Heart right ventricle (tissue), 16 donors: ENCODE data around the gene EVC. TPM values are rescaled to one million over a fixed set of nuclear protein-coding genes. Genes with fewer than 3 reads are reported as not detected.

Source experiments
- ATAC-seq, 8 donors: fragments of 200-7000 bp; cut with Tn5 transposase; one replicate each; pipeline ENCODE4 v1.9.1; 2020; ENCODE audit warnings: mild to moderate bottlenecking in 8 of 8, moderate library complexity in 8 of 8, moderate number of reproducible peaks in 1 of 8
- DNase-seq, 2 donors: peaks; one replicate each; pipeline ENCODE4 v3.0.0-alpha.2; 2020
- H3K27ac ChIP-seq, 10 donors: fragments of 200-600 bp; sonication (generic) in 2 of 10; one replicate each; pipeline versions ENCODE4 v1.5.0 to v1.8.0; 2020 to 2022; ENCODE audit warnings: mild to moderate bottlenecking in 3 of 10
- H3K27me3 ChIP-seq, 7 donors: fragments of 200-600 bp; one replicate each; pipeline ENCODE4 v1.8.0; 2021 to 2022; ENCODE audit warnings: mild to moderate bottlenecking in 2 of 7
- H3K36me3 ChIP-seq, 9 donors: fragments of 200-600 bp; sonication (generic) in 1 of 9; one replicate each; pipeline versions ENCODE4 v1.5.0 to v1.8.0; 2020 to 2022; ENCODE audit warnings: mild to moderate bottlenecking in 2 of 9
- H3K4me1 ChIP-seq, 9 donors: fragments of 200-600 bp; sonication (generic) in 1 of 9; one replicate each; pipeline versions ENCODE4 v1.5.0 to v1.8.0; 2020 to 2022; ENCODE audit warnings: mild to moderate bottlenecking in 4 of 9
- H3K4me3 ChIP-seq, 10 donors: fragments of 200-600 bp; sonication (generic) in 2 of 10; one replicate each; pipeline versions ENCODE4 v1.5.0 to v1.8.0; 2020 to 2022; ENCODE audit warnings: mild to moderate bottlenecking in 7 of 10, moderate library complexity in 2 of 10
- H3K9me3 ChIP-seq, 11 donors: fragments of 200-600 bp in 10 of 11; sonication (generic) in 2 of 11; one replicate each; pipeline versions ENCODE4 v1.5.0 to v1.8.0; 2013 to 2022; ENCODE audit warnings: mild to moderate bottlenecking in 2 of 11, control low read depth in 1 of 11, moderate library complexity in 1 of 11
- CTCF ChIP-seq, 9 donors: fragments of 200-600 bp; sonication (generic) in 2 of 9; IDR thresholded peaks; one replicate each; pipeline versions ENCODE4 v1.5.0 to v1.8.0; 2021 to 2022; ENCODE audit warnings: antibody characterized with exemption in 9 of 9, mild to moderate bottlenecking in 5 of 9, moderate library complexity in 1 of 9
- WGBS, 2 donors: extraction: QIAGEN DNeasy Blood & Tissue Kit; methylation state at CpG; one replicate each; pipeline ENCODE4 v1.1.7; 2013; ENCODE audit warnings: inconsistent platforms in 1 of 2; 5-methylcytosine and 5-hydroxymethylcytosine counted together
- intact Hi-C, 10 donors: fragments of 100-400 bp; cut with DNase I; formaldehyde crosslinking; loops; one replicate each; pipeline versions ENCODE4 v1.11.1 to v1.14.2; 2022
- polyA plus RNA-seq, 2 donors: library from polyadenylated mRNA; stranded (reverse); fragments of 200-250 nt; gene quantifications; one replicate each; pipeline ENCODE4 v1.2.3, GENCODE V29; 2013
- total RNA-seq, 10 donors: library from RNA; stranded (reverse); fragmentation: NEBNext Ultra II Directional in 3 of 10; extraction: Animal tissue kit (Norgen Biotek cat#: 25700) in 3 of 10; gene quantifications; one replicate each; pipeline versions ENCODE4 v1.2.1 to v1.2.4, GENCODE V29; 2021 to 2023
- donor health status: Arrhythmogenic right ventricular cardiomyopathy.
- donor health status: ischemic (EF 13 %, LVEDD 7.1; RV severe dilation, severe dysfunction).
- donor health status: healthy with polysubstance abuse.
- donor health status: DM: no; HTN: yes; CAD: no.
- donor health status: DM: no; HTN: no; CAD: no.
- donor health status: ischemic (EF 25% LVEDD 6.9; RV normal size, moderate dysfunction).
- donor health status: ischemic (EF 25% LVEDD 5.7; RV mildly dilated, moderate dysfunction).
- donor health status: healthy.
- donor health status: DM: yes; HTN: yes; CAD: no.
- donor health status: Ischemic cardiomyopathy.
- donor health status: ischemic (EF 35%, LVEDD 5.7; RV mildly dilated, moderate dysfunction).
- donor health status: nonischemic (EF 11% LVEDD 7.7; RV severe dilation, severe dysfunction).
- donor health status: DM: yes; HTN: yes; CAD: no.
- donor health status: PGD.
- donor health status: ischemic (EF 29% LVEDD 5.4; RV normal size, mild dysfunction).
- donor health status: nonischemic (EF 23%, LVEDD 6.1; RV moderate dilation, normal function).

EVC gene
- total and polyA plus RNA-seq, 12 donors: 0.97 to 7.5 (median 4.8) TPM

GRCh38 chr4:5816101-5816500, 105.1 kb downstream of the EVC start:
- no peak for TF ChIP-seq CTCF (IDR thresholded peaks at IDR 0.05)
- DNase-seq: no peak
- Histone ChIP-seq H3K27me3 (no peaks in the 10 kb centered on the region), H3K27ac (no peak overlapping the region), H3K36me3 (peaks cover 0 to 48% (median 0%) of the 10 kb centered on the region in 9 donors), H3K4me1 (no peaks in the 10 kb centered on the region), H3K4me3 (no peak overlapping the region), H3K9me3 (no peaks in the 10 kb centered on the region)
- intact Hi-C loops: loop anchor here in 5 of 10 donors (10.0 kb wide), 4 partner anchors 761 to 1331 kb away; partner anchors contain the start of gene STK32B (in 2 of the 5)
- no peak for ATAC-seq
- 73 to 80% methylated on average over 8 of the region's 8 CpGs for WGBS, 2 donors

GRCh38 chr4:5816851-5817375, 105.9 kb downstream of the EVC start:
- no peak for TF ChIP-seq CTCF (IDR thresholded peaks at IDR 0.05)
- WGBS, 2 donors: 86 to 88% methylated on average over 12 of the region's 12 CpGs
- DNase-seq (no peak), ATAC-seq (no peak)
- no peak overlapping the region for H3K4me3 ChIP-seq
- intact Hi-C loops: loop anchor here in 5 of 10 donors (10.0 kb wide), 4 partner anchors 762 to 1332 kb away; partner anchors contain the start of gene STK32B (in 2 of the 5)
- H3K36me3 ChIP-seq: peaks cover 0 to 50% (median 0%) of the 10 kb centered on the region in 9 donors
- no peaks in the 10 kb centered on the region for H3K4me1 ChIP-seq
- no peak overlapping the region for H3K27ac ChIP-seq
- H3K9me3 ChIP-seq: no peaks in the 10 kb centered on the region
- no peaks in the 10 kb centered on the region for H3K27me3 ChIP-seq

- Histone ChIP-seq H3K36me3 (peaks cover 0 to 47% (median 0%) of the 10 kb centered on the region in 9 donors), H3K27ac (no peak overlapping the region), H3K4me3 (no peak overlapping the region), H3K27me3 (no peaks in the 10 kb centered on the region), H3K4me1 (peaks cover 0 to 4% (median 0%) of the 10 kb centered on the region in 9 donors), H3K9me3 (no peaks in the 10 kb centered on the region)
- peak; percentile 17 to 63 (median 52) for TF ChIP-seq CTCF (IDR thresholded peaks at IDR 0.05)
- intact Hi-C loops: loop anchor here in 3 of 10 donors (5.0 to 10.0 kb wide), 3 partner anchors 143 to 160 kb away; no protein-coding TSS in a partner anchor
- no peak for ATAC-seq
- no peak for DNase-seq
- 66 to 71% methylated on average over 18 of the region's 18 CpGs for WGBS, 2 donors
Measured at GRCh38 chr4:5821665-5822358, 110.8 kb downstream of the EVC start.

- intact Hi-C loops: loop anchor here in 3 of 10 donors (5.0 to 10.0 kb wide), 3 partner anchors 142 to 160 kb away; no protein-coding TSS in a partner anchor
- Histone ChIP-seq H3K4me1 (peaks cover 0 to 12% (median under 1%) of the 10 kb centered on the region in 9 donors), H3K4me3 (no peak overlapping the region), H3K9me3 (no peaks in the 10 kb centered on the region), H3K27ac (no peak overlapping the region), H3K36me3 (peaks cover 0 to 44% (median 0%) of the 10 kb centered on the region in 9 donors), H3K27me3 (no peaks in the 10 kb centered on the region)
- ATAC-seq (no peak), DNase-seq (no peak)
- WGBS, 2 donors: 72 to 80% methylated on average over 5 of the region's 5 CpGs
- TF ChIP-seq CTCF (IDR thresholded peaks at IDR 0.05): no peak
Measured at GRCh38 chr4:5822619-5823018, 111.6 kb downstream of the EVC start.
